Tibial artery (tissue), 4 donors: Measurements from ENCODE around the gene ERC1.
A peak's percentile ranks its signal among the peaks of the same experiment; 100 is the strongest.

Experiments used
- DNase-seq, 2 donors: peaks; one replicate each; pipeline ENCODE4 v3.0.0-alpha.2; 2019
- H3K27ac ChIP-seq, 2 donors: fragments of 200-600 bp; sonication (generic) in 1 of 2; 1 replicate in 1 of 2; 2 replicates in 1 of 2; pipeline ENCODE4 v1.5.1; 2018 to 2019; ENCODE audit warnings: mild to moderate bottlenecking in 1 of 2
- H3K27me3 ChIP-seq, 2 donors: fragments of 200-600 bp; sonication (generic) in 1 of 2; one replicate each; pipeline versions ENCODE4 v1.5.1 to v1.6.0; 2016 to 2019
- H3K36me3 ChIP-seq, 3 donors: fragments of 200-600 bp; sonication (generic) in 2 of 3; one replicate each; pipeline ENCODE4 v1.5.1; 2016 to 2019; ENCODE audit warnings: mild to moderate bottlenecking in 2 of 3
- H3K4me1 ChIP-seq, 4 donors: fragments of 200-600 bp; sonication (generic) in 2 of 4; 1 replicate in 3 of 4; 2 replicates in 1 of 4; pipeline ENCODE4 v1.5.1; 2016 to 2019
- H3K4me3 ChIP-seq, 2 donors: fragments of 200-600 bp; sonication (generic) in 1 of 2; 1 replicate in 1 of 2; 2 replicates in 1 of 2; pipeline ENCODE4 v1.5.1; 2018 to 2019; ENCODE audit warnings: mild to moderate bottlenecking in 2 of 2
- H3K9me3 ChIP-seq, 3 donors: fragments of 200-600 bp; sonication (generic) in 1 of 3; one replicate each; pipeline ENCODE4 v1.5.1; 2016 to 2019
- intact Hi-C: fragments of 100-400 bp; cut with DNase I; formaldehyde crosslinking; loops from one replicate; pipeline ENCODE4 v1.15.0; 2023; ENCODE audit warnings: low total_unique reads
- TF ChIP-seq, protein P1 (sequence below), 2 experiments: fragments of 200-600 bp in 1 of 2; fragments of 450-650 bp in 1 of 2; IDR thresholded peaks; one replicate each; pipeline ENCODE4 v1.5.1; 2017 to 2019; ENCODE audit warnings: antibody characterized with exemption in 2 of 2, mild to moderate bottlenecking in 1 of 2, moderate library complexity in 1 of 2

Gene ERC1

DNA sequence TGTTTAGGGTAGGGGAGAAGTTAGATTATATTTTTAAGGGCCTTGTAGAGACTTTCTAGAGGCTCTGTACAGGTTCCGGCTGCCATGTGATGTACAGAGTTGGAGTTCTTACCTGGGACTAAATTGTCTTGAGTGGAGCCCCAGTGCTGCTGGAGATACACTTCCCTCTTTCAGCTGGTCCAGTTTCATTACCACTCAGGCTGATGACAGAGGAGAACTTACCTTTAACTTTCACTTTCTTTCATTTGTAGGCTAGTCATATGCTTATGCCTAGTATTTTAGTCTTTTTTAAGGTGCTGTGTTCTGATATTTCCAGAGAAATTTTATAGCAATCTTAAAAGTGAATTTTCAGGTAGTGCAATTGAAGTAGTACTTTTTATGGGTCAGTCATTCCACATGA is 117.3 kb downstream of the ERC1 start:
- Histone ChIP-seq H3K27me3 (no peaks in the 10 kb centered on the region), H3K9me3 (no peaks in the 10 kb centered on the region), H3K27ac (no peak overlapping the region), H3K4me1 (no peaks in the 10 kb centered on the region), H3K4me3 (no peak overlapping the region), H3K36me3 (peaks cover 0 to 17% (median 12%) of the 10 kb centered on the region in 3 donors)
- no peak for DNase-seq
- TF ChIP-seq, protein P1, sequence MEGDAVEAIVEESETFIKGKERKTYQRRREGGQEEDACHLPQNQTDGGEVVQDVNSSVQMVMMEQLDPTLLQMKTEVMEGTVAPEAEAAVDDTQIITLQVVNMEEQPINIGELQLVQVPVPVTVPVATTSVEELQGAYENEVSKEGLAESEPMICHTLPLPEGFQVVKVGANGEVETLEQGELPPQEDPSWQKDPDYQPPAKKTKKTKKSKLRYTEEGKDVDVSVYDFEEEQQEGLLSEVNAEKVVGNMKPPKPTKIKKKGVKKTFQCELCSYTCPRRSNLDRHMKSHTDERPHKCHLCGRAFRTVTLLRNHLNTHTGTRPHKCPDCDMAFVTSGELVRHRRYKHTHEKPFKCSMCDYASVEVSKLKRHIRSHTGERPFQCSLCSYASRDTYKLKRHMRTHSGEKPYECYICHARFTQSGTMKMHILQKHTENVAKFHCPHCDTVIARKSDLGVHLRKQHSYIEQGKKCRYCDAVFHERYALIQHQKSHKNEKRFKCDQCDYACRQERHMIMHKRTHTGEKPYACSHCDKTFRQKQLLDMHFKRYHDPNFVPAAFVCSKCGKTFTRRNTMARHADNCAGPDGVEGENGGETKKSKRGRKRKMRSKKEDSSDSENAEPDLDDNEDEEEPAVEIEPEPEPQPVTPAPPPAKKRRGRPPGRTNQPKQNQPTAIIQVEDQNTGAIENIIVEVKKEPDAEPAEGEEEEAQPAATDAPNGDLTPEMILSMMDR (IDR thresholded peaks at IDR 0.05): no peak
- intact Hi-C loops: no loop called here

GRCh38 chr12:1115484-1116231 is 124.6 kb downstream of the ERC1 start:
- intact Hi-C loops: loop anchor here (5.0 kb wide), 1 partner anchor 467 kb away; no protein-coding TSS in a partner anchor
- TF ChIP-seq, protein P1 (IDR thresholded peaks at IDR 0.05): no peak

DNA sequence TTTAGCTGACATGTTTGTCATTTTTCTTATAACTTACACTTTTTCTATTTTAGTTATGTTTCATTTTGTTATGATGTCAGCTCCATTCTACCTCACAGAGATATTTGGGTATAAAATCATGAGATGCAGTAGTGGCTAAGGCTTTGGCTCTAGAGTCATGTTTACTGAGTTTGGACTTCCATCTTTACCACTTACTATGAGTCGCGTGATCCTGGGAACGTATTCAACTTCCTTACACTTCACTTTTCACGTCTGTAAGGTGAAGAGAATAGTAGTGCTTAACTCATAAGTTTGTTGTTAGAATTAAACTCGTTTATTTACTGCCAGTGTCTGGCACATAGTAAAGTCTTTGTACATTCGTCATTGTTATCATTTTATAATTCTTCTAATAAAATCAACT is 126.3 kb downstream of the ERC1 start:
- peaks cover 0 to 4% (median 0%) of the 10 kb centered on the region in 3 donors for H3K36me3 ChIP-seq
- DNase-seq: no peak
- H3K4me3 ChIP-seq: no peak overlapping the region
- TF ChIP-seq, protein P1 (IDR thresholded peaks at IDR 0.05): no peak
- intact Hi-C loops: loop anchor here (5.0 kb wide), 1 partner anchor 465 kb away; no protein-coding TSS in a partner anchor
- H3K9me3 ChIP-seq: no peaks in the 10 kb centered on the region
- H3K4me1 ChIP-seq: no peaks in the 10 kb centered on the region
- no peak overlapping the region for H3K27ac ChIP-seq
- H3K27me3 ChIP-seq: no peaks in the 10 kb centered on the region

More at GRCh38 chr12:1115484-1116231, 124.6 kb downstream of the ERC1 start:
- Histone ChIP-seq H3K36me3 (peaks cover 0 to 14% (median 10%) of the 10 kb centered on the region in 3 donors), H3K4me1 (no peaks in the 10 kb centered on the region), H3K4me3 (no peak overlapping the region), H3K27ac (no peak overlapping the region), H3K27me3 (no peaks in the 10 kb centered on the region), H3K9me3 (no peaks in the 10 kb centered on the region)
- DNase-seq: no peak

DNA sequence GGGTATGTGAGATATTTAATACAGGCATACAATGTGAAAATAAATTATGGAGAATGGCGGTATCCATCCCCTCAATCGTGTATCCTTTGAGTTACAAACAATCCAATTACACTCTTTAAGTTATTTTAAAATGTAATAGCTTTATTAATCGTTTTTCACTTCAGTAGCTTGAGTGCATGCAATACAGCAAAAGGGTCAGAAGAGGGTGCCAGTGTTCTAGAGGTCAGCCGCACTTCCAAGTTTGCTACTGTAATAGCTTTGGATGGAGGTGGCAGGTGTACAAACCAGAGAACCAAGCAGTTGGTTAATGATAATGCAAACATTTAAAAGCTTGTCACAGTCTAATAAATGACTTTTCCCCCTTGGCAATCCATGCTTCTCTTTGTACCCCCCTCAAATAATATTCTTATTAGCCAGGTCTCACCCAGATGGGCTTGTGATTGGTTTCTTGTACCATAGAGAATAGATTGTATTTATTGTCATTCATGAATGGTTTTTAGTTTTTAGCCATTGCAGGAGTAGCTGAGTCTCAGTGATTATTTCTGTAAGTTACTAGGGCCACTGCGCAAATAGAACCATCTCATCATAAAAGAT is 127.0 kb downstream of the ERC1 start:
- peak; percentile 72 to 78 for DNase-seq
- no peaks in the 10 kb centered on the region for H3K27me3 ChIP-seq
- H3K4me3 ChIP-seq: no peak overlapping the region
- H3K36me3 ChIP-seq: peaks cover 0 to 4% (median 0%) of the 10 kb centered on the region in 3 donors
- no peak overlapping the region for H3K27ac ChIP-seq
- intact Hi-C loops: loop anchor here (5.0 kb wide), 1 partner anchor 464 kb away; no protein-coding TSS in a partner anchor
- no peaks in the 10 kb centered on the region for H3K4me1 ChIP-seq
- TF ChIP-seq, protein P1 (IDR thresholded peaks at IDR 0.05): peak; percentile 90 to 91
- no peaks in the 10 kb centered on the region for H3K9me3 ChIP-seq

DNA sequence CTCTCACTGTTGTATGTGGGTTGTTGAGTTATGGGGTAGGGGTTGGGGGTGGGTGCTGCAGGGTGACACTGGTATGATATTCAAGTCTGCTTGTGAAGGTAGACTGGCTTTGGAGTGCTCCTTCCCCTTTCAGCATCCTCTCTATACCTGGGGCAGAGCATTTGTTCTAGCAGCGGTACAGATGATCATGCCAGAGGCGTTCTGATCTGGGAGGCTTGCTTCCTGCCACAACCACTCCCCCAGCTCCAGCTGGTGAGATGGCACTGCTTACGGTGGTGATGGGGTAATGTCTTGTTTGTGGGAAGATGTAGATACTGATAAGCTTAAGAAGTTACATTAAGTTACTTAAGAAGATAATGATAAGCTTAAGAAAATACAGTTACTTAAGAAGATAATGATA is 131.8 kb downstream of the ERC1 start:
- Histone ChIP-seq H3K4me3 (no peak overlapping the region), H3K4me1 (no peaks in the 10 kb centered on the region), H3K9me3 (no peaks in the 10 kb centered on the region), H3K36me3 (no peaks in the 10 kb centered on the region), H3K27me3 (no peaks in the 10 kb centered on the region), H3K27ac (no peak overlapping the region)
- no peak for DNase-seq
- intact Hi-C loops: no loop called here
- TF ChIP-seq, protein P1 (IDR thresholded peaks at IDR 0.05): no peak
